Measurements from ENCODE around the gene CSKMT.
"Not testable (repeated sequence)": the region's sequence is repeated elsewhere in the genome, so short reads cannot be mapped to it uniquely, and the experiment has no call there.

Gene CSKMT

GRCh38 chr11:62665075-62665598 is at the start of gene CSKMT, which contains the start of gene C11orf98:
TSS of gene CSKMT (plus strand) at chr11:62665312. CDS start at chr11:62665880, 568 bp downstream.
TSS of gene C11orf98 (minus strand) at chr11:62665210. CDS start at chr11:62665169, 41 bp downstream.
- H3K27ac Mint-ChIP-seq: peak within 1 kb of the TSS; percentile 97
- H3K4me3 Mint-ChIP-seq: peak within 1 kb of the TSS; percentile 96
- H3K9me3 Mint-ChIP-seq (ENCODE audit: low read depth): no peaks in the 10 kb centered on the region
- H3K36me3 Mint-ChIP-seq: peaks cover 7% of the 10 kb centered on the region
- H3K4me1 Mint-ChIP-seq (ENCODE audit: low read depth): peaks cover 36% of the 10 kb centered on the region
- H3K27me3 Mint-ChIP-seq: no peaks in the 10 kb centered on the region

- Mint-ChIP-seq H3K27ac (no peak overlapping the region), H3K9me3 (ENCODE audit: low read depth) (no peaks in the 10 kb centered on the region), H3K36me3 (peaks cover 2% of the 10 kb centered on the region), H3K4me3 (no peak overlapping the region), H3K27me3 (no peaks in the 10 kb centered on the region), H3K4me1 (ENCODE audit: low read depth) (peaks cover 36% of the 10 kb centered on the region)
These were observed 49.6 kb upstream of the CSKMT start for GRCh38 chr11:62615521-62615920.

- peaks cover 39% of the 10 kb centered on the region for H3K4me1 Mint-ChIP-seq (ENCODE audit: low read depth)
- H3K4me3 Mint-ChIP-seq, H3K36me3 Mint-ChIP-seq: not testable (repeated sequence)
These were observed 48.2 kb upstream of the CSKMT start for GRCh38 chr11:62616957-62617356.

GRCh38 chr11:62621027-62621566 is 44.0 kb upstream of the CSKMT start:
- Mint-ChIP-seq H3K36me3 (peaks cover 7% of the 10 kb centered on the region), H3K27ac (peak overlapping the region; percentile 99), H3K4me1 (ENCODE audit: low read depth) (peaks cover 30% of the 10 kb centered on the region), H3K4me3 (peak overlapping the region; percentile 100), H3K9me3 (ENCODE audit: low read depth) (no peaks in the 10 kb centered on the region), H3K27me3 (no peaks in the 10 kb centered on the region)

More at GRCh38 chr11:62616957-62617356, 48.2 kb upstream of the CSKMT start:
- not testable (repeated sequence) for H3K27ac Mint-ChIP-seq; H3K9me3 Mint-ChIP-seq (ENCODE audit: low read depth); H3K27me3 Mint-ChIP-seq

GRCh38 chr11:62621567-62622470 is 43.3 kb upstream of the CSKMT start, which contains the start of gene B3GAT3:
TSS of gene B3GAT3 (minus strand) at chr11:62621986. CDS start at chr11:62621947, 39 bp downstream.
- Mint-ChIP-seq H3K9me3 (ENCODE audit: low read depth) (no peaks in the 10 kb centered on the region), H3K4me1 (ENCODE audit: low read depth) (peaks cover 28% of the 10 kb centered on the region), H3K27me3 (no peaks in the 10 kb centered on the region), H3K27ac (peak within 1 kb of the TSS; percentile 99), H3K4me3 (peak within 1 kb of the TSS; percentile 100), H3K36me3 (peaks cover 7% of the 10 kb centered on the region)

GRCh38 chr11:62622476-62623089 is 42.5 kb upstream of the CSKMT start:
- Mint-ChIP-seq H3K4me3 (peak overlapping the region; percentile 88), H3K9me3 (ENCODE audit: low read depth) (no peaks in the 10 kb centered on the region), H3K36me3 (peaks cover 7% of the 10 kb centered on the region), H3K27me3 (no peaks in the 10 kb centered on the region), H3K4me1 (ENCODE audit: low read depth) (peaks cover 28% of the 10 kb centered on the region), H3K27ac (peak overlapping the region; percentile 99)

- H3K4me3 Mint-ChIP-seq: no peak overlapping the region
These were observed 37.4 kb upstream of the CSKMT start for GRCh38 chr11:62627713-62628112.

GRCh38 chr11:62632492-62632891 is 32.6 kb upstream of the CSKMT start:
- Mint-ChIP-seq H3K27ac (peak overlapping the region; percentile 17), H3K4me1 (ENCODE audit: low read depth) (peaks cover 23% of the 10 kb centered on the region), H3K9me3 (ENCODE audit: low read depth) (no peaks in the 10 kb centered on the region), H3K36me3 (peaks cover 8% of the 10 kb centered on the region), H3K4me3 (no peak overlapping the region), H3K27me3 (no peaks in the 10 kb centered on the region)

More at GRCh38 chr11:62627713-62628112, 37.4 kb upstream of the CSKMT start:
- H3K27ac Mint-ChIP-seq: peak overlapping the region; percentile 4
- peaks cover 3% of the 10 kb centered on the region for H3K4me1 Mint-ChIP-seq (ENCODE audit: low read depth)
- H3K27me3 Mint-ChIP-seq: no peaks in the 10 kb centered on the region
- no peaks in the 10 kb centered on the region for H3K9me3 Mint-ChIP-seq (ENCODE audit: low read depth)
- H3K36me3 Mint-ChIP-seq: peaks cover 3% of the 10 kb centered on the region

- H3K27ac Mint-ChIP-seq: peak overlapping the region; percentile 16
- peaks cover 42% of the 10 kb centered on the region for H3K4me1 Mint-ChIP-seq (ENCODE audit: low read depth)
- peak overlapping the region; percentile 61 for H3K4me3 Mint-ChIP-seq
- H3K27me3 Mint-ChIP-seq: no peaks in the 10 kb centered on the region
- H3K9me3 Mint-ChIP-seq (ENCODE audit: low read depth): no peaks in the 10 kb centered on the region
- H3K36me3 Mint-ChIP-seq: peaks cover 5% of the 10 kb centered on the region
These were observed 20.9 kb upstream of the CSKMT start for GRCh38 chr11:62644220-62644619.

GRCh38 chr11:62645671-62645945 is 19.5 kb upstream of the CSKMT start:
- Mint-ChIP-seq H3K4me3 (peak overlapping the region; percentile 99), H3K9me3 (ENCODE audit: low read depth) (no peaks in the 10 kb centered on the region), H3K4me1 (ENCODE audit: low read depth) (peaks cover 38% of the 10 kb centered on the region), H3K36me3 (no peaks in the 10 kb centered on the region), H3K27ac (peak overlapping the region; percentile 98), H3K27me3 (no peaks in the 10 kb centered on the region)

- Mint-ChIP-seq H3K36me3 (no peaks in the 10 kb centered on the region), H3K4me3 (peak within 1 kb of the TSS; percentile 99), H3K9me3 (ENCODE audit: low read depth) (no peaks in the 10 kb centered on the region), H3K4me1 (ENCODE audit: low read depth) (peaks cover 34% of the 10 kb centered on the region), H3K27me3 (no peaks in the 10 kb centered on the region), H3K27ac (peak within 1 kb of the TSS; percentile 98)
These were observed 18.9 kb upstream of the CSKMT start, which contains the start of gene GANAB for GRCh38 chr11:62645946-62646824. TSS of gene GANAB (minus strand) at chr11:62646613. CDS start at chr11:62646599, 14 bp downstream.

- no peaks in the 10 kb centered on the region for H3K36me3 Mint-ChIP-seq
- peaks cover 33% of the 10 kb centered on the region for H3K4me1 Mint-ChIP-seq (ENCODE audit: low read depth)
- no peaks in the 10 kb centered on the region for H3K9me3 Mint-ChIP-seq (ENCODE audit: low read depth)
- H3K27ac Mint-ChIP-seq: peak overlapping the region; percentile 98
- H3K4me3 Mint-ChIP-seq: peak overlapping the region; percentile 99
- H3K27me3 Mint-ChIP-seq: no peaks in the 10 kb centered on the region
These were observed 18.1 kb upstream of the CSKMT start for GRCh38 chr11:62646825-62647608.

- Mint-ChIP-seq H3K27ac (no peak overlapping the region), H3K4me3 (no peak overlapping the region)
These were observed 17.5 kb upstream of the CSKMT start for GRCh38 chr11:62647609-62648005.

More at GRCh38 chr11:62647609-62648005, 17.5 kb upstream of the CSKMT start:
- no peaks in the 10 kb centered on the region for H3K9me3 Mint-ChIP-seq (ENCODE audit: low read depth)
- no peaks in the 10 kb centered on the region for H3K27me3 Mint-ChIP-seq
- H3K36me3 Mint-ChIP-seq: no peaks in the 10 kb centered on the region
- peaks cover 37% of the 10 kb centered on the region for H3K4me1 Mint-ChIP-seq (ENCODE audit: low read depth)
